T-helper 1 cell treated with Interleukin-12 subunit alpha and Interleukin-12 subunit beta and Interleukin-4 antibody, amounts not matched to agents 30 μg/mL and 1 μg/mL, for 36 hours (primary cell): ENCODE measurements around the gene STX10.

Source experiments
- H3K27ac Mint-ChIP-seq: one replicate; pipeline ENCODE4 v1.8.0; 2021; ENCODE audit warnings: mild to moderate bottlenecking, mixed read lengths
- H3K27me3 Mint-ChIP-seq: one replicate; pipeline ENCODE4 v1.8.0; 2021; ENCODE audit warnings: low read depth, mixed read lengths
- H3K36me3 Mint-ChIP-seq: one replicate; pipeline ENCODE4 v1.8.0; 2021; ENCODE audit warnings: low read depth, mixed read lengths
- H3K4me1 Mint-ChIP-seq: one replicate; pipeline ENCODE4 v1.8.0; 2021; ENCODE audit warnings: low read depth, mixed read lengths
- H3K4me3 Mint-ChIP-seq: one replicate; pipeline ENCODE4 v1.8.0; 2021; ENCODE audit warnings: mild to moderate bottlenecking, moderate library complexity, mixed read lengths
- H3K9me3 Mint-ChIP-seq: one replicate; pipeline ENCODE4 v1.8.0; 2021; ENCODE audit warnings: mixed read lengths

The STX10 gene

GRCh38 chr19:13138171-13138915 lies 11.8 kb downstream of the STX10 start:
- H3K27me3 Mint-ChIP-seq: no peaks in the 10 kb centered on the region
- peak overlapping the region; percentile 45 for H3K27ac Mint-ChIP-seq
- H3K4me1 Mint-ChIP-seq: peaks cover 3% of the 10 kb centered on the region
- peaks cover 14% of the 10 kb centered on the region for H3K36me3 Mint-ChIP-seq
- H3K4me3 Mint-ChIP-seq: no peak overlapping the region
- H3K9me3 Mint-ChIP-seq: no peaks in the 10 kb centered on the region

GRCh38 chr19:13137290-13137794 lies 12.8 kb downstream of the STX10 start:
- no peaks in the 10 kb centered on the region for H3K27me3 Mint-ChIP-seq
- H3K4me3 Mint-ChIP-seq: no peak overlapping the region
- peaks cover 13% of the 10 kb centered on the region for H3K4me1 Mint-ChIP-seq
- H3K27ac Mint-ChIP-seq: no peak overlapping the region
- H3K36me3 Mint-ChIP-seq: peaks cover 19% of the 10 kb centered on the region
- H3K9me3 Mint-ChIP-seq: no peaks in the 10 kb centered on the region

GRCh38 chr19:13135068-13136062 lies 14.8 kb downstream of the STX10 start:
- H3K4me1 Mint-ChIP-seq: peaks cover 20% of the 10 kb centered on the region
- no peaks in the 10 kb centered on the region for H3K27me3 Mint-ChIP-seq
- no peak overlapping the region for H3K4me3 Mint-ChIP-seq
- H3K36me3 Mint-ChIP-seq: peaks cover 21% of the 10 kb centered on the region
- H3K9me3 Mint-ChIP-seq: no peaks in the 10 kb centered on the region
- no peak overlapping the region for H3K27ac Mint-ChIP-seq

- peaks cover 21% of the 10 kb centered on the region for H3K36me3 Mint-ChIP-seq
- no peaks in the 10 kb centered on the region for H3K27me3 Mint-ChIP-seq
- no peaks in the 10 kb centered on the region for H3K9me3 Mint-ChIP-seq
- H3K4me3 Mint-ChIP-seq: no peak overlapping the region
- peaks cover 20% of the 10 kb centered on the region for H3K4me1 Mint-ChIP-seq
- no peak overlapping the region for H3K27ac Mint-ChIP-seq
These were observed 15.5 kb downstream of the STX10 start for GRCh38 chr19:13134626-13135025.

GRCh38 chr19:13133241-13133870 lies 16.8 kb downstream of the STX10 start:
- Mint-ChIP-seq H3K9me3 (no peaks in the 10 kb centered on the region), H3K4me1 (peaks cover 20% of the 10 kb centered on the region), H3K4me3 (no peak overlapping the region), H3K36me3 (peaks cover 21% of the 10 kb centered on the region), H3K27me3 (no peaks in the 10 kb centered on the region), H3K27ac (peak overlapping the region; percentile 81)

- Mint-ChIP-seq H3K4me1 (peaks cover 25% of the 10 kb centered on the region), H3K4me3 (peak overlapping the region; percentile 47), H3K36me3 (peaks cover 16% of the 10 kb centered on the region), H3K27me3 (no peaks in the 10 kb centered on the region), H3K9me3 (no peaks in the 10 kb centered on the region), H3K27ac (peak overlapping the region; percentile 81)
These were observed 17.5 kb downstream of the STX10 start for GRCh38 chr19:13132471-13133180.

- Mint-ChIP-seq H3K4me3 (no peak overlapping the region), H3K27ac (no peak overlapping the region), H3K27me3 (no peaks in the 10 kb centered on the region), H3K9me3 (no peaks in the 10 kb centered on the region), H3K36me3 (peaks cover 7% of the 10 kb centered on the region), H3K4me1 (peaks cover 26% of the 10 kb centered on the region)
These were observed 19.2 kb downstream of the STX10 start for GRCh38 chr19:13130886-13131490.

- Mint-ChIP-seq H3K27me3 (no peaks in the 10 kb centered on the region), H3K9me3 (no peaks in the 10 kb centered on the region)
These were observed 20.8 kb downstream of the STX10 start for GRCh38 chr19:13129384-13129783.

GRCh38 chr19:13128583-13128982 lies 21.6 kb downstream of the STX10 start:
- H3K27ac Mint-ChIP-seq: no peak overlapping the region
- H3K27me3 Mint-ChIP-seq: no peaks in the 10 kb centered on the region
- H3K9me3 Mint-ChIP-seq: no peaks in the 10 kb centered on the region
- peaks cover 25% of the 10 kb centered on the region for H3K4me1 Mint-ChIP-seq
- peaks cover 7% of the 10 kb centered on the region for H3K36me3 Mint-ChIP-seq
- no peak overlapping the region for H3K4me3 Mint-ChIP-seq

More at GRCh38 chr19:13129384-13129783, 20.8 kb downstream of the STX10 start:
- Mint-ChIP-seq H3K4me1 (peaks cover 26% of the 10 kb centered on the region), H3K27ac (no peak overlapping the region), H3K4me3 (no peak overlapping the region), H3K36me3 (peaks cover 7% of the 10 kb centered on the region)

- no peak overlapping the region for H3K4me3 Mint-ChIP-seq
- no peaks in the 10 kb centered on the region for H3K9me3 Mint-ChIP-seq
- peaks cover 21% of the 10 kb centered on the region for H3K4me1 Mint-ChIP-seq
- H3K27ac Mint-ChIP-seq: no peak overlapping the region
- peaks cover 8% of the 10 kb centered on the region for H3K36me3 Mint-ChIP-seq
- no peaks in the 10 kb centered on the region for H3K27me3 Mint-ChIP-seq
These were observed 22.2 kb downstream of the STX10 start for GRCh38 chr19:13127811-13128575.

GRCh38 chr19:13127051-13127450 lies 23.1 kb downstream of the STX10 start:
- no peaks in the 10 kb centered on the region for H3K27me3 Mint-ChIP-seq
- no peak overlapping the region for H3K4me3 Mint-ChIP-seq
- peaks cover 4% of the 10 kb centered on the region for H3K36me3 Mint-ChIP-seq
- H3K9me3 Mint-ChIP-seq: no peaks in the 10 kb centered on the region
- no peak overlapping the region for H3K27ac Mint-ChIP-seq
- H3K4me1 Mint-ChIP-seq: peaks cover 22% of the 10 kb centered on the region

GRCh38 chr19:13122980-13123957 lies 26.9 kb downstream of the STX10 start:
- Mint-ChIP-seq H3K9me3 (no peaks in the 10 kb centered on the region), H3K27me3 (no peaks in the 10 kb centered on the region), H3K27ac (no peak overlapping the region), H3K36me3 (peaks cover 1% of the 10 kb centered on the region), H3K4me3 (no peak overlapping the region), H3K4me1 (peaks cover 29% of the 10 kb centered on the region)
